GM19468 (cell line): ENCODE measurements around the gene MVB12B.

Source experiments
- ATAC-seq: cut with Tn5 transposase; IDR thresholded peaks from one replicate; pipeline ENCODE4 v1.9.1; 2021; ENCODE audit warnings: mild to moderate bottlenecking, moderate library complexity, moderate number of reproducible peaks; ENCODE audit not compliant: unreplicated experiment; ENCODE audit errors: extremely low read depth

The MVB12B gene

GRCh38 chr9:126439883-126440653 lies 113.4 kb downstream of the MVB12B start:
- ATAC-seq, result no peak

GRCh38 chr9:126440940-126441339 lies 114.3 kb downstream of the MVB12B start:
- no peak for ATAC-seq

GRCh38 chr9:126442636-126443035 lies 116.0 kb downstream of the MVB12B start:
- ATAC-seq, result no peak

GRCh38 chr9:126443144-126443543 lies 116.5 kb downstream of the MVB12B start:
- ATAC-seq, result no peak

- ATAC-seq, result no peak
These were observed 121.5 kb downstream of the MVB12B start for GRCh38 chr9:126448136-126448535.

- no peak for ATAC-seq
These were observed 122.4 kb downstream of the MVB12B start for GRCh38 chr9:126448865-126449577.

GRCh38 chr9:126449725-126450667 lies 123.4 kb downstream of the MVB12B start:
- ATAC-seq, result no peak

GRCh38 chr9:126450668-126451205 lies 124.1 kb downstream of the MVB12B start:
- ATAC-seq, result no peak

GRCh38 chr9:126451316-126451885 lies 124.8 kb downstream of the MVB12B start:
- no peak for ATAC-seq

- ATAC-seq, result no peak
These were observed 125.5 kb downstream of the MVB12B start for GRCh38 chr9:126452106-126452505.

- ATAC-seq, result no peak
These were observed 126.7 kb downstream of the MVB12B start for GRCh38 chr9:126453156-126453963.

GRCh38 chr9:126454215-126454614 lies 127.6 kb downstream of the MVB12B start:
- no peak for ATAC-seq

- no peak for ATAC-seq
These were observed 128.2 kb downstream of the MVB12B start for GRCh38 chr9:126454795-126455194.

GRCh38 chr9:126456441-126457174 lies 130.0 kb downstream of the MVB12B start:
- no peak for ATAC-seq

GRCh38 chr9:126457175-126457547 lies 130.5 kb downstream of the MVB12B start:
- ATAC-seq, result no peak

- no peak for ATAC-seq
These were observed 131.3 kb downstream of the MVB12B start for GRCh38 chr9:126457890-126458289.

GRCh38 chr9:126459126-126459525 lies 132.5 kb downstream of the MVB12B start:
- no peak for ATAC-seq

GRCh38 chr9:126459546-126459945 lies 132.9 kb downstream of the MVB12B start:
- ATAC-seq, result no peak
